ENCODE data around the gene MRPL1.

Gene MRPL1

GRCh38 chr4:77862478-77863216 is at the start of gene MRPL1:
Gene MRPL1, plus strand, starts transcription at chr4:77862830. Its CDS starts 19 bp downstream, at chr4:77862849.
- H3K27ac Mint-ChIP-seq, result peak within 1 kb of the TSS; percentile 99
- no peaks in the 10 kb centered on the region for H3K9me3 Mint-ChIP-seq
- H3K36me3 Mint-ChIP-seq (ENCODE audit: low read depth), result peaks cover 51% of the 10 kb centered on the region
- peak within 1 kb of the TSS; percentile 95 for H3K4me3 Mint-ChIP-seq
- DNase-seq, result peak; percentile 87
- H3K4me1 Mint-ChIP-seq (ENCODE audit: low read depth), result peaks cover 69% of the 10 kb centered on the region
- H3K27me3 Mint-ChIP-seq, result no peaks in the 10 kb centered on the region

- Mint-ChIP-seq H3K36me3 (ENCODE audit: low read depth) (peaks cover 48% of the 10 kb centered on the region), H3K27me3 (no peaks in the 10 kb centered on the region), H3K27ac (peak overlapping the region; percentile 70), H3K4me3 (peak overlapping the region; percentile 39), H3K9me3 (no peaks in the 10 kb centered on the region), H3K4me1 (ENCODE audit: low read depth) (peaks cover 65% of the 10 kb centered on the region)
- no peak for DNase-seq
These were observed 47.0 kb upstream of the MRPL1 start for GRCh38 chr4:77815636-77816035.

- no peaks in the 10 kb centered on the region for H3K27me3 Mint-ChIP-seq
- DNase-seq, result no peak
- H3K4me1 Mint-ChIP-seq (ENCODE audit: low read depth), result peaks cover 65% of the 10 kb centered on the region
- peaks cover 42% of the 10 kb centered on the region for H3K36me3 Mint-ChIP-seq (ENCODE audit: low read depth)
- H3K9me3 Mint-ChIP-seq, result no peaks in the 10 kb centered on the region
- peak overlapping the region; percentile 64 for H3K4me3 Mint-ChIP-seq
- H3K27ac Mint-ChIP-seq, result peak overlapping the region; percentile 85
These were observed 46.1 kb upstream of the MRPL1 start for GRCh38 chr4:77816546-77816945.

- no peak for DNase-seq
- Mint-ChIP-seq H3K27ac (peak overlapping the region; percentile 97), H3K36me3 (ENCODE audit: low read depth) (peaks cover 36% of the 10 kb centered on the region), H3K4me3 (peak overlapping the region; percentile 95), H3K27me3 (no peaks in the 10 kb centered on the region), H3K9me3 (no peaks in the 10 kb centered on the region), H3K4me1 (ENCODE audit: low read depth) (peaks cover 66% of the 10 kb centered on the region)
These were observed 45.1 kb upstream of the MRPL1 start for GRCh38 chr4:77817304-77818072.

- H3K27ac Mint-ChIP-seq, result peak overlapping the region; percentile 97
- peak overlapping the region; percentile 95 for H3K4me3 Mint-ChIP-seq
- H3K4me1 Mint-ChIP-seq (ENCODE audit: low read depth), result peaks cover 64% of the 10 kb centered on the region
- no peaks in the 10 kb centered on the region for H3K27me3 Mint-ChIP-seq
- peaks cover 33% of the 10 kb centered on the region for H3K36me3 Mint-ChIP-seq (ENCODE audit: low read depth)
- DNase-seq, result peak; percentile 49
- H3K9me3 Mint-ChIP-seq, result no peaks in the 10 kb centered on the region
These were observed 44.5 kb upstream of the MRPL1 start for GRCh38 chr4:77818073-77818601.

- peak within 1 kb of the TSS; percentile 99 for H3K27ac Mint-ChIP-seq
- peaks cover 33% of the 10 kb centered on the region for H3K36me3 Mint-ChIP-seq (ENCODE audit: low read depth)
- DNase-seq, result peak; percentile 85
- H3K4me1 Mint-ChIP-seq (ENCODE audit: low read depth), result peaks cover 57% of the 10 kb centered on the region
- no peaks in the 10 kb centered on the region for H3K9me3 Mint-ChIP-seq
- no peaks in the 10 kb centered on the region for H3K27me3 Mint-ChIP-seq
- H3K4me3 Mint-ChIP-seq, result peak within 1 kb of the TSS; percentile 95
These were observed 43.8 kb upstream of the MRPL1 start, which contains the start of gene CNOT6L for GRCh38 chr4:77818602-77819403. Gene CNOT6L, minus strand, starts transcription at chr4:77819368. Its CDS starts 60 bp downstream, at chr4:77819308.

- peak overlapping the region; percentile 94 for H3K4me3 Mint-ChIP-seq
- H3K36me3 Mint-ChIP-seq (ENCODE audit: low read depth), result peaks cover 32% of the 10 kb centered on the region
- no peaks in the 10 kb centered on the region for H3K27me3 Mint-ChIP-seq
- H3K27ac Mint-ChIP-seq, result peak overlapping the region; percentile 98
- DNase-seq, result no peak
- peaks cover 52% of the 10 kb centered on the region for H3K4me1 Mint-ChIP-seq (ENCODE audit: low read depth)
- no peaks in the 10 kb centered on the region for H3K9me3 Mint-ChIP-seq
These were observed 43.2 kb upstream of the MRPL1 start for GRCh38 chr4:77819404-77819842.

GRCh38 chr4:77819843-77820648 is 42.6 kb upstream of the MRPL1 start:
- Mint-ChIP-seq H3K9me3 (no peaks in the 10 kb centered on the region), H3K4me3 (peak overlapping the region; percentile 93), H3K27ac (peak overlapping the region; percentile 99), H3K4me1 (ENCODE audit: low read depth) (peaks cover 46% of the 10 kb centered on the region), H3K36me3 (ENCODE audit: low read depth) (peaks cover 30% of the 10 kb centered on the region), H3K27me3 (no peaks in the 10 kb centered on the region)
- DNase-seq, result peak; percentile 96

- Mint-ChIP-seq H3K9me3 (no peaks in the 10 kb centered on the region), H3K27ac (peak overlapping the region; percentile 99), H3K36me3 (ENCODE audit: low read depth) (peaks cover 30% of the 10 kb centered on the region), H3K4me1 (ENCODE audit: low read depth) (peaks cover 41% of the 10 kb centered on the region), H3K4me3 (peak overlapping the region; percentile 93), H3K27me3 (no peaks in the 10 kb centered on the region)
- DNase-seq, result peak; percentile 33
These were observed 41.7 kb upstream of the MRPL1 start for GRCh38 chr4:77820649-77821561.

- peak overlapping the region; percentile 99 for H3K27ac Mint-ChIP-seq
- H3K4me1 Mint-ChIP-seq (ENCODE audit: low read depth), result peaks cover 43% of the 10 kb centered on the region
- DNase-seq, result peak; percentile 33
- no peaks in the 10 kb centered on the region for H3K27me3 Mint-ChIP-seq
- H3K4me3 Mint-ChIP-seq, result peak overlapping the region; percentile 93
- H3K36me3 Mint-ChIP-seq (ENCODE audit: low read depth), result peaks cover 28% of the 10 kb centered on the region
- no peaks in the 10 kb centered on the region for H3K9me3 Mint-ChIP-seq
These were observed 40.9 kb upstream of the MRPL1 start for GRCh38 chr4:77821775-77822174.

- peaks cover 45% of the 10 kb centered on the region for H3K4me1 Mint-ChIP-seq (ENCODE audit: low read depth)
- DNase-seq, result no peak
- H3K27ac Mint-ChIP-seq, result no peak overlapping the region
- H3K4me3 Mint-ChIP-seq, result no peak overlapping the region
- no peaks in the 10 kb centered on the region for H3K36me3 Mint-ChIP-seq (ENCODE audit: low read depth)
- H3K27me3 Mint-ChIP-seq, result no peaks in the 10 kb centered on the region
- H3K9me3 Mint-ChIP-seq, result no peaks in the 10 kb centered on the region
These were observed 36.4 kb upstream of the MRPL1 start for GRCh38 chr4:77826275-77826674.

GRCh38 chr4:77827343-77827742 is 35.3 kb upstream of the MRPL1 start:
- Mint-ChIP-seq H3K27me3 (no peaks in the 10 kb centered on the region), H3K36me3 (ENCODE audit: low read depth) (no peaks in the 10 kb centered on the region), H3K4me1 (ENCODE audit: low read depth) (peaks cover 35% of the 10 kb centered on the region), H3K9me3 (no peaks in the 10 kb centered on the region), H3K4me3 (no peak overlapping the region), H3K27ac (peak overlapping the region; percentile 84)
- DNase-seq, result no peak
